Neural cell (in vitro differentiated cells): ENCODE results near the gene MAP4K4. TPM values are rescaled to one million over a fixed set of nuclear protein-coding genes. Genes with fewer than 3 reads are reported as not detected.

Source experiments
- H2AFZ ChIP-seq: fragments of 200-600, 300-800 bp; sonication (generic), shearing (Covaris generic); 2 replicates; pipeline ENCODE4 v1.6.0; 2014; ENCODE audit warnings: low read depth, mild to moderate bottlenecking, antibody characterized with exemption, low read length, moderate library complexity
- H3F3A ChIP-seq: fragments of 200-600 bp; shearing (Covaris generic); 2 replicates; pipeline ENCODE4 v1.6.1; 2016; ENCODE audit warnings: mild to moderate bottlenecking, moderate library complexity, mixed read lengths, antibody characterized with exemption, low read length; ENCODE audit not compliant: insufficient read depth, poor library complexity, severe bottlenecking
- H3K27ac ChIP-seq: fragments of 200-600, 300-800 bp; sonication (generic), shearing (Covaris generic); 2 replicates; pipeline ENCODE4 v1.5.1; 2014; ENCODE audit warnings: mild to moderate bottlenecking, low read length, moderate library complexity
- H3K27me3 ChIP-seq: fragments of 300-800, 200-600 bp; sonication (generic), shearing (Covaris generic); 2 replicates; pipeline ENCODE4 v1.6.0; 2014; ENCODE audit warnings: mild to moderate bottlenecking, low read depth, low read length, moderate library complexity; ENCODE audit not compliant: insufficient read depth
- H3K36me3 ChIP-seq: fragments of 300-800, 200-600 bp; sonication (generic), shearing (Covaris generic); 2 replicates; pipeline ENCODE4 v1.5.1; 2014; ENCODE audit warnings: mild to moderate bottlenecking, antibody characterized with exemption, low read length, moderate library complexity; ENCODE audit not compliant: insufficient read depth
- H3K4me2 ChIP-seq: fragments of 300-800, 200-600 bp; sonication (generic), shearing (Covaris generic); 2 replicates; pipeline ENCODE4 v1.6.0; 2014; ENCODE audit warnings: mild to moderate bottlenecking, low read length
- H3K4me3 ChIP-seq: fragments of 300-800, 200-600 bp; sonication (generic), shearing (Covaris generic); 2 replicates; pipeline ENCODE4 v1.5.1; 2014; ENCODE audit warnings: mild to moderate bottlenecking, low read length, moderate library complexity
- H3K79me2 ChIP-seq: fragments of 200-600 bp; shearing (Covaris generic); replicated peaks from 2 replicates; pipeline ENCODE4 v1.6.0; 2014; ENCODE audit warnings: mild to moderate bottlenecking, low read length, moderate library complexity; ENCODE audit not compliant: insufficient read depth
- H3K9ac ChIP-seq: fragments of 300-800, 200-600 bp; sonication (generic), shearing (Covaris generic); 2 replicates; pipeline ENCODE4 v1.6.1; 2016; ENCODE audit warnings: mild to moderate bottlenecking, low read length, mixed read lengths
- H3K9me2 ChIP-seq: fragments of 200-600 bp; shearing (Covaris generic); 2 replicates; pipeline ENCODE4 v1.6.1; 2016; ENCODE audit warnings: mild to moderate bottlenecking, low read length, mixed read lengths; ENCODE audit not compliant: insufficient read depth
- H3K9me3 ChIP-seq: fragments of 200-600, 300-800 bp; sonication (generic), shearing (Covaris generic); 2 replicates; pipeline ENCODE4 v1.6.1; 2016; ENCODE audit warnings: mild to moderate bottlenecking, mixed run types, low read length, moderate library complexity, mixed read lengths
- H4K20me1 ChIP-seq: fragments of 200-600 bp; shearing (Covaris generic); 2 replicates; pipeline ENCODE4 v1.6.1; 2016; ENCODE audit warnings: mild to moderate bottlenecking, mixed run types; ENCODE audit not compliant: insufficient read depth
- EP300 ChIP-seq: fragments of 450-650 bp; conservative IDR thresholded peaks from 2 replicates; pipeline ENCODE4 v1.6.1; 2014; ENCODE audit warnings: antibody characterized with exemption, mild to moderate bottlenecking, moderate library complexity; ENCODE audit not compliant: poor library complexity, severe bottlenecking
- EZH2 ChIP-seq: fragments of 200-600, 300-800 bp; shearing (Covaris generic), sonication (generic); IDR thresholded peaks from 2 replicates; pipeline ENCODE4 v1.6.1; 2014; ENCODE audit warnings: antibody characterized with exemption, low read length, borderline replicate concordance, mild to moderate bottlenecking; ENCODE audit not compliant: insufficient read depth, poor library complexity, severe bottlenecking
- MXI1 ChIP-seq: fragments of 450-650 bp; conservative IDR thresholded peaks from 2 replicates; pipeline ENCODE4 v1.6.1; 2014; ENCODE audit warnings: antibody characterized with exemption, mild to moderate bottlenecking; ENCODE audit not compliant: poor library complexity, severe bottlenecking
- POLR2AphosphoS5 ChIP-seq: IDR thresholded peaks from 2 replicates; pipeline ENCODE4 v1.6.1; 2012
- RAD21 ChIP-seq: fragments of 450-650 bp; conservative IDR thresholded peaks from 2 replicates; pipeline ENCODE4 v1.6.1; 2014; ENCODE audit warnings: antibody characterized with exemption, mild to moderate bottlenecking, moderate library complexity
- SMC3 ChIP-seq: fragments of 450-650 bp; conservative IDR thresholded peaks from 2 replicates; pipeline ENCODE4 v1.6.1; 2014; ENCODE audit warnings: antibody characterized with exemption, mild to moderate bottlenecking, moderate library complexity; ENCODE audit not compliant: poor library complexity
- TAF1 ChIP-seq: IDR thresholded peaks from 2 replicates; pipeline ENCODE4 v1.6.1; 2012; ENCODE audit warnings: low read depth
- polyA plus RNA-seq: library from polyadenylated mRNA; depleted of rRNA; stranded (reverse); fragments of >200 nt; gene quantifications from 2 replicates; pipeline ENCODE4 v1.2.3, GENCODE V29; 2014
- TF ChIP-seq, protein P1 (sequence below): fragments of 450-650 bp; IDR thresholded peaks from 2 replicates; pipeline ENCODE4 v1.5.1; 2014; ENCODE audit warnings: antibody characterized with exemption, mild to moderate bottlenecking, moderate library complexity; ENCODE audit not compliant: poor library complexity, severe bottlenecking
- TF ChIP-seq, protein P2 (sequence below): IDR thresholded peaks from 2 replicates; pipeline ENCODE4 v1.6.1; 2012; ENCODE audit warnings: borderline replicate concordance

The MAP4K4 gene
- polyA plus RNA-seq, 1 donor from 2014 or later: 125 TPM

DNA sequence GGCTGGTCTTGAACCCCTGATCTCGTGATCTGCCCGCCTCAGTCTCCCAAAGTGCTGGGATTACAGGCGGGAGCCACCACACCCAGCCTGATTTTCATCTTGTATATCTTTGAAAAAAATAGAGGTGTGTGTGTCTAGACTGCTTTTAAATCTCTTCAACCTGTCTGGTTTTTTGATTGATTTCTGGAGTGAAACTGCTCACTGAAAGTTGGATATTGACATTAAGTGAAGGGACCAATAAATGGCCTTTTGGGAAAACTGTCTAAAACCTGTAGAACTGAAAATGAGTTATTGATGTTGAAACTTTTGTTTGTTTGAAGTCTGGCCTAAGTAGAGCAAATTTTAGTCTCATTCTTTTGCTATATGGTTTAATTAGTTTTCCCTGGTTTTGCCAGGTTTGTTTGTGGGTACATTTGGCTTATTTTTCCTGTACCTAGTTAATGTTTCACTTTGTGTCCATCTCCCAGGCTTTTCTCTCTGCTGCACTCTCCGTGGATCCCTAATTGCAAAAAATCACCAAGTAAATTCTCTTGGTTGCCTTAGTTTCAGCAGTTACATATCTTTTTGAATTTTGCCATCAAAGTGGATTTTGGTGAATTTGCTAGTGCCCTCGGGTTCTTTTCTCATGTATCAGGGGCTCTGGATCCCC is 144.3 kb downstream of the MAP4K4 start:
- TF ChIP-seq POLR2AphosphoS5 (no peak), EZH2 (no peak), MXI1 (no peak), TAF1 (no peak), EP300 (no peak), SMC3 (no peak), RAD21 (no peak)
- TF ChIP-seq, protein P1, sequence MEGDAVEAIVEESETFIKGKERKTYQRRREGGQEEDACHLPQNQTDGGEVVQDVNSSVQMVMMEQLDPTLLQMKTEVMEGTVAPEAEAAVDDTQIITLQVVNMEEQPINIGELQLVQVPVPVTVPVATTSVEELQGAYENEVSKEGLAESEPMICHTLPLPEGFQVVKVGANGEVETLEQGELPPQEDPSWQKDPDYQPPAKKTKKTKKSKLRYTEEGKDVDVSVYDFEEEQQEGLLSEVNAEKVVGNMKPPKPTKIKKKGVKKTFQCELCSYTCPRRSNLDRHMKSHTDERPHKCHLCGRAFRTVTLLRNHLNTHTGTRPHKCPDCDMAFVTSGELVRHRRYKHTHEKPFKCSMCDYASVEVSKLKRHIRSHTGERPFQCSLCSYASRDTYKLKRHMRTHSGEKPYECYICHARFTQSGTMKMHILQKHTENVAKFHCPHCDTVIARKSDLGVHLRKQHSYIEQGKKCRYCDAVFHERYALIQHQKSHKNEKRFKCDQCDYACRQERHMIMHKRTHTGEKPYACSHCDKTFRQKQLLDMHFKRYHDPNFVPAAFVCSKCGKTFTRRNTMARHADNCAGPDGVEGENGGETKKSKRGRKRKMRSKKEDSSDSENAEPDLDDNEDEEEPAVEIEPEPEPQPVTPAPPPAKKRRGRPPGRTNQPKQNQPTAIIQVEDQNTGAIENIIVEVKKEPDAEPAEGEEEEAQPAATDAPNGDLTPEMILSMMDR: no peak
- TF ChIP-seq, protein P2, sequence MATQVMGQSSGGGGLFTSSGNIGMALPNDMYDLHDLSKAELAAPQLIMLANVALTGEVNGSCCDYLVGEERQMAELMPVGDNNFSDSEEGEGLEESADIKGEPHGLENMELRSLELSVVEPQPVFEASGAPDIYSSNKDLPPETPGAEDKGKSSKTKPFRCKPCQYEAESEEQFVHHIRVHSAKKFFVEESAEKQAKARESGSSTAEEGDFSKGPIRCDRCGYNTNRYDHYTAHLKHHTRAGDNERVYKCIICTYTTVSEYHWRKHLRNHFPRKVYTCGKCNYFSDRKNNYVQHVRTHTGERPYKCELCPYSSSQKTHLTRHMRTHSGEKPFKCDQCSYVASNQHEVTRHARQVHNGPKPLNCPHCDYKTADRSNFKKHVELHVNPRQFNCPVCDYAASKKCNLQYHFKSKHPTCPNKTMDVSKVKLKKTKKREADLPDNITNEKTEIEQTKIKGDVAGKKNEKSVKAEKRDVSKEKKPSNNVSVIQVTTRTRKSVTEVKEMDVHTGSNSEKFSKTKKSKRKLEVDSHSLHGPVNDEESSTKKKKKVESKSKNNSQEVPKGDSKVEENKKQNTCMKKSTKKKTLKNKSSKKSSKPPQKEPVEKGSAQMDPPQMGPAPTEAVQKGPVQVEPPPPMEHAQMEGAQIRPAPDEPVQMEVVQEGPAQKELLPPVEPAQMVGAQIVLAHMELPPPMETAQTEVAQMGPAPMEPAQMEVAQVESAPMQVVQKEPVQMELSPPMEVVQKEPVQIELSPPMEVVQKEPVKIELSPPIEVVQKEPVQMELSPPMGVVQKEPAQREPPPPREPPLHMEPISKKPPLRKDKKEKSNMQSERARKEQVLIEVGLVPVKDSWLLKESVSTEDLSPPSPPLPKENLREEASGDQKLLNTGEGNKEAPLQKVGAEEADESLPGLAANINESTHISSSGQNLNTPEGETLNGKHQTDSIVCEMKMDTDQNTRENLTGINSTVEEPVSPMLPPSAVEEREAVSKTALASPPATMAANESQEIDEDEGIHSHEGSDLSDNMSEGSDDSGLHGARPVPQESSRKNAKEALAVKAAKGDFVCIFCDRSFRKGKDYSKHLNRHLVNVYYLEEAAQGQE: no peak
- no peaks in the 10 kb centered on the region for H3K9me2 ChIP-seq
- no peak overlapping the region for H3K4me2 ChIP-seq
- H3K79me2 ChIP-seq: no peaks in the 10 kb centered on the region
- H3K4me3 ChIP-seq: no peak overlapping the region
- peaks cover 3% of the 10 kb centered on the region for H4K20me1 ChIP-seq
- H3K9ac ChIP-seq: no peak overlapping the region
- H3K27ac ChIP-seq: no peak overlapping the region
- peaks cover 15% of the 10 kb centered on the region for H3K36me3 ChIP-seq
- no peaks in the 10 kb centered on the region for H3K9me3 ChIP-seq
- no peaks in the 10 kb centered on the region for H3K27me3 ChIP-seq
- no peak overlapping the region for H2AFZ ChIP-seq
- H3F3A ChIP-seq: no peaks in the 10 kb centered on the region

DNA sequence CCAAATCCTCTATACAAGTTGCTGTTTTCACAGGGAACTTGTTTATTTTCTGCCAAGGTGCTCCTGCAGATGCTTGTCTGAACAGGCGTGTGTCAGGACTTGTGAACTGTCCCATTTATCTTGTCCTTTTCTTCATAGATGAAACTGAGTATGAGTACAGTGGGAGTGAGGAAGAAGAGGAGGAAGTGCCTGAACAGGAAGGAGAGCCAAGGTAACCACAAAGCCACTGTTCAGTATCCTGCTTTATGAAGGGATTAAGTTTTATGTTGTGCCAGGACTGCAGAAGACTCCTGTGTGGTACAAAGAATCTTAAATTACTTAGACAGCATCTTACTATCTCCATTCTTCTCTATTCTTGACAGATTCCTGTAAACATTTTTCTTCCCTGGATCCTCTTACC is 145.0 kb downstream of the MAP4K4 start:
- Histone ChIP-seq H4K20me1 (peaks cover 3% of the 10 kb centered on the region), H3K27me3 (no peaks in the 10 kb centered on the region), H3K4me2 (no peak overlapping the region), H3K9ac (no peak overlapping the region), H3K27ac (no peak overlapping the region), H2AFZ (no peak overlapping the region), H3K79me2 (no peaks in the 10 kb centered on the region), H3K4me3 (no peak overlapping the region), H3K36me3 (peaks cover 15% of the 10 kb centered on the region), H3K9me3 (no peaks in the 10 kb centered on the region), H3F3A (no peaks in the 10 kb centered on the region), H3K9me2 (no peaks in the 10 kb centered on the region)
- TF ChIP-seq POLR2AphosphoS5 (no peak), TAF1 (no peak), EZH2 (no peak), MXI1 (no peak), SMC3 (no peak), EP300 (no peak), RAD21 (no peak)
- TF ChIP-seq, protein P1: no peak
- TF ChIP-seq, protein P2: no peak
